ENCODE results near the gene POLK.

The POLK gene

GRCh38 chr5:75600535-75600934 lies 88.8 kb downstream of the POLK start:
- no peaks in the 10 kb centered on the region for H3K79me2 ChIP-seq (ENCODE audit: low read length)
- H2AFZ ChIP-seq (ENCODE audit: low read length): no peak overlapping the region
- TF ChIP-seq EZH2phosphoT487 (IDR thresholded peaks at IDR 0.05; ENCODE audit: low read length) (no peak), EZH2 (optimal IDR thresholded peaks at IDR 0.05; ENCODE audit: low read depth, low read length) (no peak), CTCF (IDR thresholded peaks at IDR 0.05; ENCODE audit: low read length) (no peak)
- H3K4me3 ChIP-seq (ENCODE audit: low read length): no peak overlapping the region
- no peaks in the 10 kb centered on the region for H3K9me3 ChIP-seq (replicated peaks; ENCODE audit: insufficient read depth, low read length)
- H3K9ac ChIP-seq (ENCODE audit: low read length): no peak overlapping the region
- no peaks in the 10 kb centered on the region for H3K27me3 ChIP-seq (replicated peaks; ENCODE audit: insufficient read depth, low read length)
- H3K27ac ChIP-seq (ENCODE audit: low read length): no peak overlapping the region
- no peaks in the 10 kb centered on the region for H3F3A ChIP-seq (ENCODE audit: insufficient read depth, low read length)
- H3K4me2 ChIP-seq (ENCODE audit: low read depth, low read length): no peak overlapping the region
- no peaks in the 10 kb centered on the region for H4K20me1 ChIP-seq (ENCODE audit: insufficient read depth, low read length)
- no peaks in the 10 kb centered on the region for H3K9me2 ChIP-seq (replicated peaks; ENCODE audit: insufficient read depth, low read length)
- DNase-seq: no peak
- no peaks in the 10 kb centered on the region for H3K36me3 ChIP-seq (replicated peaks; ENCODE audit: insufficient read depth, low read length)
- no peaks in the 10 kb centered on the region for H3K4me1 ChIP-seq (ENCODE audit: low read length)

GRCh38 chr5:75601567-75601966 lies 89.9 kb downstream of the POLK start:
- Histone ChIP-seq H2AFZ (ENCODE audit: low read length) (no peak overlapping the region), H3K4me3 (ENCODE audit: low read length) (no peak overlapping the region), H3K9me2 (replicated peaks; ENCODE audit: insufficient read depth, low read length) (no peaks in the 10 kb centered on the region), H3K4me1 (ENCODE audit: low read length) (no peaks in the 10 kb centered on the region), H4K20me1 (ENCODE audit: insufficient read depth, low read length) (no peaks in the 10 kb centered on the region), H3K36me3 (replicated peaks; ENCODE audit: insufficient read depth, low read length) (no peaks in the 10 kb centered on the region), H3K79me2 (ENCODE audit: low read length) (no peaks in the 10 kb centered on the region), H3F3A (ENCODE audit: insufficient read depth, low read length) (no peaks in the 10 kb centered on the region), H3K4me2 (ENCODE audit: low read depth, low read length) (no peak overlapping the region), H3K27ac (ENCODE audit: low read length) (no peak overlapping the region), H3K9ac (ENCODE audit: low read length) (no peak overlapping the region), H3K9me3 (replicated peaks; ENCODE audit: insufficient read depth, low read length) (no peaks in the 10 kb centered on the region), H3K27me3 (replicated peaks; ENCODE audit: insufficient read depth, low read length) (no peaks in the 10 kb centered on the region)
- DNase-seq: no peak
- TF ChIP-seq EZH2 (optimal IDR thresholded peaks at IDR 0.05; ENCODE audit: low read depth, low read length) (no peak), CTCF (IDR thresholded peaks at IDR 0.05; ENCODE audit: low read length) (no peak), EZH2phosphoT487 (IDR thresholded peaks at IDR 0.05; ENCODE audit: low read length) (no peak)

GRCh38 chr5:75601996-75602395 lies 90.3 kb downstream of the POLK start:
- no peaks in the 10 kb centered on the region for H3K9me2 ChIP-seq (replicated peaks; ENCODE audit: insufficient read depth, low read length)
- no peak for DNase-seq
- no peak overlapping the region for H3K4me3 ChIP-seq (ENCODE audit: low read length)
- H3K27ac ChIP-seq (ENCODE audit: low read length): no peak overlapping the region
- H3K36me3 ChIP-seq (replicated peaks; ENCODE audit: insufficient read depth, low read length): no peaks in the 10 kb centered on the region
- H3K4me1 ChIP-seq (ENCODE audit: low read length): no peaks in the 10 kb centered on the region
- no peak overlapping the region for H2AFZ ChIP-seq (ENCODE audit: low read length)
- H3K4me2 ChIP-seq (ENCODE audit: low read depth, low read length): no peak overlapping the region
- H3K9me3 ChIP-seq (replicated peaks; ENCODE audit: insufficient read depth, low read length): no peaks in the 10 kb centered on the region
- no peak for TF ChIP-seq EZH2phosphoT487 (IDR thresholded peaks at IDR 0.05; ENCODE audit: low read length)
- TF ChIP-seq CTCF (IDR thresholded peaks at IDR 0.05; ENCODE audit: low read length): no peak
- TF ChIP-seq EZH2 (optimal IDR thresholded peaks at IDR 0.05; ENCODE audit: low read depth, low read length): no peak
- H3K9ac ChIP-seq (ENCODE audit: low read length): no peak overlapping the region
- no peaks in the 10 kb centered on the region for H3F3A ChIP-seq (ENCODE audit: insufficient read depth, low read length)
- no peaks in the 10 kb centered on the region for H3K27me3 ChIP-seq (replicated peaks; ENCODE audit: insufficient read depth, low read length)
- H4K20me1 ChIP-seq (ENCODE audit: insufficient read depth, low read length): no peaks in the 10 kb centered on the region
- H3K79me2 ChIP-seq (ENCODE audit: low read length): no peaks in the 10 kb centered on the region
